Activated CD8-positive, alpha-beta memory T cell treated with anti-CD3 and anti-CD28 coated beads, Interleukin-2, amount 50 U/mL, for 1 hour (primary cell): ENCODE results near the gene ADGRG6.

Experiments used
- DNase-seq: peaks from one replicate; pipeline ENCODE4 v3.0.0-alpha.2; 2020; ENCODE audit errors: extremely low read depth

The ADGRG6 gene

DNA sequence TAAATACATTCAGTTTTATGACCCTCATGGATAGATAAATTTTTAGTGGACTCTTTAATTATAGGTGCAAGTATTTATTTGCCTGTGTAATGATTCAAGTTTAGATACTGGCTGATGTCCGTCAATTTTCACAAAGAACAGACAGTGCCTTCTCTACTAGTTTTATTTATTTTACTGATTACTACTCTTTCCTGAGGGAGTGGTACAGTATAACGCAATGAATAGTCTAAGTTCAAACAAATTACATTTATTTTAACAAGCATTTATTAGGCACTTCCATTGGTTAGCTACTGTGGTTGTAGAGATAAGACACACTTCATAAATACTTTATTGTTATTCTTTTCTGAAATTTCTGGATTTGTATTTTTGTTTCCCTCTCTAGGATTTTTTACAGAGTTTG, 74.3 kb downstream of the ADGRG6 start:
- DNase-seq, result no peak

GRCh38 chr6:142376800-142377496, 75.1 kb downstream of the ADGRG6 start:
- DNase-seq, result no peak

GRCh38 chr6:142377497-142377848, 75.7 kb downstream of the ADGRG6 start:
- DNase-seq, result no peak

- no peak for DNase-seq
Measured at GRCh38 chr6:142378138-142378875, 76.5 kb downstream of the ADGRG6 start.

DNA sequence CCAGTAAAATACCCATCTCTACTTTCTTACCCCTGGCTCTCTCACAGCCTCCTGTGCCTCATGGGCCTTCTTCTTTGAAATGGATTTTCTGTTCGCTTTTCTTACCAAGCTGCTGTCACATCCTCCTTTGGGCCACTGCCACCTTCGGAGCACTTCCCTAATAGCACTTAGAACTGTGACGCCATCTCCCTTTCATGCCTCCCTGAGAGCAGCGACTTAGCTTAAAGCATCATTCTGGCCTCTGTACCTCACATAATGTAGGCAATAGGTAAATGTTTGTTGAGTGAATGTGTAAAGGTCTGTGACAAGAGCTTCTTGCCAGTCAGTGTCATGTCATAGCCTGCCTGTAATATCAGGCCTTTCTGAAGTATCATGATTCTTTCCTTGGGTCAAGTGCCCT, 78.8 kb downstream of the ADGRG6 start:
- no peak for DNase-seq

DNA sequence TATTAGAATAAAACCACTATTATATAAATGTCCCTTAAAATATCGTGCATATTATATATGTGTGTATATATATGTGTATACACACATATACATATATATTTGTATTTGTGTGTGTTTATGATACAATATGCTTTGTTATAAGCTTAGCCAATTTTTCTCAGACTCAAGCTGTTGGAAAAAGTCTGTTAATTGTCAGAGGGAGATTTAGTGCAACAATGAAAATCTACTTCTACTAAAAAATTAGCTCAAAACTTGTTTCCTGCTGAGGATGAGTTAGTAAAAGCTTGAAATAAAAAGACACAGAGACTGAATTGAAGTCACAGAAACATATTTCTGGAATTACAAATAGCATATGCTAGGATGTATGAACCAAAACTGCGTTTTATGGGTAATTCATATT, 79.4 kb downstream of the ADGRG6 start:
- DNase-seq, result no peak

- no peak for DNase-seq
Measured at GRCh38 chr6:142381845-142382378, 80.1 kb downstream of the ADGRG6 start.

DNA sequence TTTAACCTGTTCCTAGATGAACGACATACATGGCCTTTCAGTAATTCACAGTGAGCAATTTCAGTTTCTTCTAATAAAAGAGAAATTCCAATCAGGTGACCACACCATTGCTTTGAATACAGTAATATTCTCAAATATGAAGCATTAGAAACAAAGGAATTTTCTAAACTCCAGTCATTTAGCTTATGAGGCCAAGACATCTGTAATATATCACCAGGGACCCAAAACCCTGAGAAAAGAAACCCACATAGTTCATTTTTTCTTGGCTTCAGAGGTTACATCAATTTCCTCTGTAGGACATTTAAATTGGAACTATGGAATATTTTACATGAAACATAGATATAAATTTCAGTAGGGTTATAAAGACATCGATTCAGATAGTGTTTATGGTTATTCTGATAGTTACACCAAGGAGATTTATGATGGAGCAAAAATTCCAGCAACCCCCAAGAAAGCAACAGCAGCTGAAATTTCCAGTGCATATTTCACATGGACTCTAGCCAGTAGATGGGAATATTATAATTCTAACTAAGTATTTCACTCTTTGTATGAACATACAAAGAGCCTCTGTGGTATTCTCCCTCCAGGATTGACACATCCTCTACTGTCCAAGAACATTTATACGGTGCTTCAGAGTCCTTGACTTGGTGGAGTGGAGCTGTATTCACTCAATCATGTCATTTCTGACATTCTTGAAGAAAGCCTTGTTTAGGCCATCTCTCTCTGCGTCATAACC, 82.9 kb downstream of the ADGRG6 start:
- DNase-seq, result no peak

DNA sequence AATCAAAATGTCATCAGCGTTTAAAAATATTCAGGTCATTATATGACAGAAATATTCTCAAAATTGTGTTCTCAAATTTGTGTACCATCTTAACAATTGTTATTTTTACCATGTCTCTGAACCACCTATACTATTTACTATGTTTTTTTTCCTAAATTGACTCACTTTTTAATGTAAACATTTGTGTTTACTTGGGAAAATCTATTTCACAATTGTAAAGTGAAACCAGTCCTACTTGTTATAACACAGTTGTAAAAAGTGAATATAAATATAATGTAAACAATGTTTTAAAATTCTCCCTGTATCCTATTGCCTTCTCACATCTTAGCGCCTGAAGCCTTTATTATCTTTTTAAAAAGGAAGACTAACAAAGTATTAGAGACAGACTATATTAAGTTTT, 83.5 kb downstream of the ADGRG6 start:
- no peak for DNase-seq

DNA sequence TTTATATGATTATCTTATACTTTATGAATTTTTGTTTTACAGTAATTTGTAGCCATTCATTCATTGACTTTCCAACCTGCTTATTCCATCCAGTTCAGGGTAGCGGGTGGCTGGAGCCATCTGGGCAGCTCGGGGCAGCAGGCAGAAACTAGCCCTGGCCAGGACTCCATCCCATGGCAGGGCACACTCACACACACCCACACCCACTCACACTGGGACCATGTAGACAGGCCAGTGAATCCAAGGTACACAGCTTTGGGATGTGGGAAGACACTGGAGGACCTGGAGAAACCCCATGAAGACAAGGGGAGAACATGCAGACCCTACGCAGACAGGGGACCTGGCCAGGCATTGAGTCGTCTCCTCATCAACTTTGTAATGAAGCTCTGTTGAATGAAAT, 84.8 kb downstream of the ADGRG6 start:
- DNase-seq, result no peak

- DNase-seq, result no peak
Measured at GRCh38 chr6:142387997-142388815, 86.4 kb downstream of the ADGRG6 start.

GRCh38 chr6:142395266-142395665, 93.5 kb downstream of the ADGRG6 start:
- DNase-seq, result no peak

DNA sequence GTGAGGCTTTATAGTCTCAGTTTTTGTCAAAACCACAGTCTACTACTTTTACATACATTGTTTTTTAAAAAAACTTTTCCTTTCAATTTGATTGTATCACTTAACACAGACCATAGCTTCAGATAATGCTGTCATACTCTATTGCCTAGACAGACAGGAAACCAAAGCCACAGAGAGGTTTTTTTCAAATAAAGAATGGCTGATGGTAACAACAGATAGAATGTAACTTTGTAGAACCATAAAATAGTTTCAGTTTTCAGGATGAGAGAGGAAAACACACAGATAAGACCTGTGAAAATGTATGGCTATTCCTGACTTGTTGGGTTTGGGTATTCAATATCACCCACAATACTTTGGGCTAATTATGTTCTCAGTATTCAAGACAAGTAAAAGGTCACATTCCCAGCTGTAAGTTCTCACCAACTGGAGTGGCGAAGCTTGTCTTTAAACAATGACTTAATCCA, 94.0 kb downstream of the ADGRG6 start:
- no peak for DNase-seq

DNA sequence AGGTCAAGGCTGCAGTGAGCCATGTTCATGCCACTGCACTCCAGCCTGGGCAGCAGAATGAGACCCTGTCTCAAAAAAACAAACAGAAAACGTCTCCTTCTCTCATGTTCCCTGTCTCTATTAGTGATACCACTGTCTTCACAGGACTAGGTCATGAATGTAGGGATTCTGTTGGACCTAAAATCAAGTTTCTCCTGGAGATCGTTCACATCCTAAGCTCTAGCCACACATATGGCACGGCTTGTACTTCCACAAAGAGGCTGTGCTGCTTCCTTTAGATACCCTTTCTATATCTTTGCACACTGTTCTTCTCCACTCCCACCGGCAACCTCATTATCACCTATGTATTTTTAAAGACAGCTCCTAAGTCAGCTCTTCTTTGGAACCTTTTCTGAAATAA, 96.5 kb downstream of the ADGRG6 start:
- no peak for DNase-seq

DNA sequence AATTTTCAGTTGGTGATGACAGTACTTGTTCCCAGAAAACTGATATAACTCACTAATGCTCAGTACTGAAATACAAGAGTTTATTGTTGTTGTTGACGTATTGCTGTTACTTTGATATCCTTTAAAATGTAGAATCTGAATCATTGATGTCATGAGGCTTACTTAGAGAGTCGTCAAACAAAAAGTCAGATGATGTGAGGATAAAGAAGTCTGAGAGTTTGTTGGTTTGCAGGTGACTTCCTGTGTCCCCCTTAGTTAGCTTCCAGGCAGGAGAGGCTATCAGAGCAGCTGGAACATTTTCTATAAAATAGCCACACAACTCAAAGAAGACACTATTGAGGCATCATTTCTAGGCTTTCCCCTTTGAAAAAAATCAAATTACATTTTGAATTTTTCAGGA, 97.9 kb downstream of the ADGRG6 start:
- no peak for DNase-seq

DNA sequence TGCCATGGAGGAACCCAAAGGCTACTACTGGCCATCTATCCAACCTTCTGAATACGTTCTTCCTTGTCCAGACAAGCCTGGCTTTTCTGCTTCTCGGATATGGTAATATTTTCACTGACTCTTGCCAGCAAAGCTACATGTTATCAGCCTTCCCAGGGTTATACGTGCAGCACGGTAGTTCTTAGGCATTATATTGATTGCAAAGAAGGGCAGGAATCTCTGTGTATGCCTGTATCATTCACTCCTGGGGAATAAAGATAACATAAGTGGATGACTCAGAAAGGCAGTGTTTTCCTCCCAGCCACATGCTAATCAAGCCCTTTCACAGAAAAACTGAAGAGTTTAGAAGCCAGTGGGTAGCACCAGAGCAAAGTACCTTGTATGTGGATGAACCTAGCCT, 98.7 kb downstream of the ADGRG6 start:
- no peak for DNase-seq

- no peak for DNase-seq
Measured at GRCh38 chr6:142401838-142402237, 100.0 kb downstream of the ADGRG6 start.

- no peak for DNase-seq
Measured at GRCh38 chr6:142404751-142405150, 102.9 kb downstream of the ADGRG6 start.

DNA sequence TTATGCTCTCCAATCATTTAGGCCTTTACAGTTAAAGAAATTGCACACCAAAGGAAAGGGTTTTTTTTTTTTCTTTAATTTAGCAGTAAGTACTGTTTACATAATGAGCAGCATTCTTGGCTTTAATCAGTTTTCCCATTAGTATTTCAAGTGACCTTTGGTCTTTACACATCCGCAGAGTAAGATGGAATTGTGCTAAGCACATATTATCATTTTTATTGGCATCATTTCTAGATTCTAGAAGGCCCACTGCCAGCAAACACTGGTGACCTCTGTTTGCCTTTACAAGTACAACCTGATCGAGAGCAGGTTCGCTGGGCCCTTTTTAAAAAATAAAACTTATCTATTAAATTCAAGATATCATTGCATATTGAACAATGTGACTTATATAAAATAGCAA, 104.3 kb downstream of the ADGRG6 start:
- DNase-seq, result no peak

DNA sequence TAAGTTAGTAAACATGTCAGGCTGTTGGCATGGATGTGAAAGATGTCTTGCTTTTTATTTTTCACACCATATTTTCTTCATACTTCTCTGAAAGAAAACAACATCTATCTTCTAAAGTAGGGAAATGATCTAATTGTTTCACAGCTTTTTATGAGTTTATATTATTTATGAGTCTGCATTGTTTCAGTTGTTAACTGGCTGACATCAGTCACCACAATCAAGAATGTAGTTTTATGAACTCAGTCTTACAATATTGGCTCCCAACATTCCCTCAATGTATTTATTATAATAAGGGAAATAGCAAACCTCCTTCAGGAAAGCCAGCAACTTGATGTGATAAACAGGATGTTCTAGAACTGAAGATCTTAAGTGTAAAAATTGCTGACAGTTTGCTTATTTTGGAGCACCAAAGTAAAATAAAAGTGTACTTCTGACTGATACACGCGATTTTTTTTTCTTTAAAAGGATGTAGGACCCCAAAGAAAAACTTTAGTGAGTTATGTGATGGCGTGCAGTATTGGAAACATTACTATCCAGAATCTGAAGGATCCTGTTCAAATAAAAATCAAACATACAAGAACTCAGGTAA, 106.0 kb downstream of the ADGRG6 start:
- DNase-seq, result no peak

GRCh38 chr6:142408409-142408808, 106.6 kb downstream of the ADGRG6 start:
- DNase-seq, result no peak
